Ammon's horn (tissue), 1 donor: ENCODE results near the gene EFCAB7.

ENCODE experiments used
- DNase-seq: peaks from one replicate; pipeline ENCODE4 v3.0.0-alpha.2; 2016; ENCODE audit warnings: low spot score

EFCAB7 gene

GRCh38 chr1:63522891-63523728, at the start of gene EFCAB7, which contains the start of gene ITGB3BP:
EFCAB7 (plus strand) TSS chr1:63523525; CDS start chr1:63525573, 2,048 bp downstream.
ITGB3BP (minus strand) TSS chr1:63523225; CDS start chr1:63523133, 92 bp downstream.
- peak; percentile 92 for DNase-seq

GRCh38 chr1:63475761-63476160, 47.6 kb upstream of the EFCAB7 start:
- DNase-seq: no peak

- DNase-seq: no peak
Measured at GRCh38 chr1:63480057-63480456, 43.3 kb upstream of the EFCAB7 start.

- no peak for DNase-seq
Measured at GRCh38 chr1:63486629-63487028, 36.7 kb upstream of the EFCAB7 start.

GRCh38 chr1:63487336-63488065, 35.8 kb upstream of the EFCAB7 start:
- no peak for DNase-seq

- DNase-seq: no peak
Measured at GRCh38 chr1:63497577-63497976, 25.7 kb upstream of the EFCAB7 start.

- DNase-seq: no peak
Measured at GRCh38 chr1:63498106-63498505, 25.2 kb upstream of the EFCAB7 start.

- DNase-seq: no peak
Measured at GRCh38 chr1:63501256-63501655, 22.1 kb upstream of the EFCAB7 start.

GRCh38 chr1:63506782-63507181, 16.5 kb upstream of the EFCAB7 start:
- no peak for DNase-seq

GRCh38 chr1:63509718-63510117, 13.6 kb upstream of the EFCAB7 start:
- no peak for DNase-seq

- no peak for DNase-seq
Measured at GRCh38 chr1:63512584-63512983, 10.7 kb upstream of the EFCAB7 start.

GRCh38 chr1:63516629-63517028, 6.7 kb upstream of the EFCAB7 start:
- DNase-seq: no peak

- DNase-seq: peak; percentile 31
Measured at GRCh38 chr1:63523738-63524137, 413 bp downstream of the EFCAB7 start.

GRCh38 chr1:63524201-63524600, 876 bp downstream of the EFCAB7 start:
- no peak for DNase-seq

- DNase-seq: no peak
Measured at GRCh38 chr1:63532727-63533126, 9.4 kb downstream of the EFCAB7 start.

- no peak for DNase-seq
Measured at GRCh38 chr1:63533931-63534330, 10.6 kb downstream of the EFCAB7 start.

- DNase-seq: no peak
Measured at GRCh38 chr1:63534406-63534805, 11.1 kb downstream of the EFCAB7 start.

GRCh38 chr1:63537006-63537405, 13.7 kb downstream of the EFCAB7 start:
- no peak for DNase-seq

GRCh38 chr1:63537940-63538339, 14.6 kb downstream of the EFCAB7 start:
- DNase-seq: no peak

- no peak for DNase-seq
Measured at GRCh38 chr1:63545780-63546179, 22.5 kb downstream of the EFCAB7 start.

GRCh38 chr1:63547621-63548294, 24.4 kb downstream of the EFCAB7 start:
- no peak for DNase-seq

GRCh38 chr1:63548303-63548702, 25.0 kb downstream of the EFCAB7 start:
- DNase-seq: no peak

- no peak for DNase-seq
Measured at GRCh38 chr1:63548877-63549276, 25.6 kb downstream of the EFCAB7 start.
